PC-3 (cell line): ENCODE results near the gene KYAT1.

Source experiments
- EZH2 ChIP-seq: fragments of 300-600 bp; sonication (generic); IDR thresholded peaks from one replicate; pipeline ENCODE4 v1.6.1; 2017; ENCODE audit warnings: antibody characterized with exemption, mild to moderate bottlenecking, low read length; ENCODE audit not compliant: unreplicated experiment
- EZH2phosphoT487 ChIP-seq: fragments of 300-600 bp; sonication (generic); IDR thresholded peaks from 2 replicates; pipeline ENCODE4 v1.6.1; 2018; ENCODE audit warnings: mild to moderate bottlenecking, antibody characterized with exemption, low read length, borderline replicate concordance
- TF ChIP-seq, protein P1 (sequence below): fragments of 300-600 bp; sonication (generic); conservative IDR thresholded peaks from 2 replicates; pipeline ENCODE4 v1.5.1; 2017; ENCODE audit warnings: antibody characterized with exemption, low read depth, mild to moderate bottlenecking, low read length

- TF ChIP-seq, protein P1, sequence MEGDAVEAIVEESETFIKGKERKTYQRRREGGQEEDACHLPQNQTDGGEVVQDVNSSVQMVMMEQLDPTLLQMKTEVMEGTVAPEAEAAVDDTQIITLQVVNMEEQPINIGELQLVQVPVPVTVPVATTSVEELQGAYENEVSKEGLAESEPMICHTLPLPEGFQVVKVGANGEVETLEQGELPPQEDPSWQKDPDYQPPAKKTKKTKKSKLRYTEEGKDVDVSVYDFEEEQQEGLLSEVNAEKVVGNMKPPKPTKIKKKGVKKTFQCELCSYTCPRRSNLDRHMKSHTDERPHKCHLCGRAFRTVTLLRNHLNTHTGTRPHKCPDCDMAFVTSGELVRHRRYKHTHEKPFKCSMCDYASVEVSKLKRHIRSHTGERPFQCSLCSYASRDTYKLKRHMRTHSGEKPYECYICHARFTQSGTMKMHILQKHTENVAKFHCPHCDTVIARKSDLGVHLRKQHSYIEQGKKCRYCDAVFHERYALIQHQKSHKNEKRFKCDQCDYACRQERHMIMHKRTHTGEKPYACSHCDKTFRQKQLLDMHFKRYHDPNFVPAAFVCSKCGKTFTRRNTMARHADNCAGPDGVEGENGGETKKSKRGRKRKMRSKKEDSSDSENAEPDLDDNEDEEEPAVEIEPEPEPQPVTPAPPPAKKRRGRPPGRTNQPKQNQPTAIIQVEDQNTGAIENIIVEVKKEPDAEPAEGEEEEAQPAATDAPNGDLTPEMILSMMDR: no peak
- TF ChIP-seq EZH2phosphoT487 (no peak), EZH2 (no peak)
Measured at GRCh38 chr9:128828719-128829452, 52.9 kb downstream of the KYAT1 start.
